Subcutaneous adipose tissue (tissue), 4 donors: ENCODE measurements around the gene COPB1. TPM values are rescaled to one million over a fixed set of nuclear protein-coding genes. Genes with fewer than 3 reads are reported as not detected.

Experiments used
- CTCF ChIP-seq: fragments of 450-650 bp; IDR thresholded peaks from one replicate; pipeline ENCODE4 v1.5.1; 2016; ENCODE audit warnings: low read depth, mild to moderate bottlenecking, control low read depth, antibody characterized with exemption, moderate library complexity
- total RNA-seq, 4 donors: library from RNA; depleted of rRNA; stranded (reverse); fragments of >200 nt; gene quantifications; one replicate each; pipeline ENCODE4 v1.1.0, GENCODE V29; 2016

COPB1 gene
- 100 to 1,000 TPM in 3 of 4 donors, 10 to 100 TPM in 1; 64.2 to 173 (median 123) TPM for total RNA-seq

- TF ChIP-seq CTCF, result no peak
Observed at GRCh38 chr11:14499560-14500180, at the start of gene COPB1. Gene COPB1 (minus strand): TSS chr11:14499811. CDS start chr11:14498928, 883 bp downstream.

GRCh38 chr11:14547440-14547839, 47.8 kb upstream of the COPB1 start:
- TF ChIP-seq CTCF, result no peak

- no peak for TF ChIP-seq CTCF
Observed at GRCh38 chr11:14546672-14547071, 47.1 kb upstream of the COPB1 start.

- no peak for TF ChIP-seq CTCF
Observed at GRCh38 chr11:14544611-14545010, 45.0 kb upstream of the COPB1 start.

GRCh38 chr11:14543260-14543659, 43.6 kb upstream of the COPB1 start:
- TF ChIP-seq CTCF, result no peak

- TF ChIP-seq CTCF, result no peak
Observed at GRCh38 chr11:14542324-14542723, 42.7 kb upstream of the COPB1 start.

GRCh38 chr11:14541192-14541947, 41.8 kb upstream of the COPB1 start:
- no peak for TF ChIP-seq CTCF
